K562 (cell line): ENCODE measurements around the gene DNAAF2. TPM values are rescaled to one million over a fixed set of nuclear protein-coding genes. Genes with fewer than 3 reads are reported as not detected.

ENCODE experiments used
- ATF3 ChIP-seq, 2 experiments: fragments of 450-650 bp in 1 of 2; sonication (generic) in 1 of 2; formaldehyde crosslinking in 1 of 2; IDR thresholded peaks in 1 of 2; conservative IDR thresholded peaks in 1 of 2; 2 replicates each; pipeline versions ENCODE4 v1.6.1 to v1.8.1; 2016 to 2023; ENCODE audit warnings: mild to moderate bottlenecking in 2 of 2, moderate library complexity in 2 of 2, inconsistent platforms in 1 of 2, missing genetic modification reagents in 1 of 2
- BDP1 ChIP-seq: IDR thresholded peaks from 3 replicates; pipeline ENCODE4 v1.6.1; 2011; ENCODE audit not compliant: insufficient read length, insufficient read depth
- CBX5 ChIP-seq: IDR thresholded peaks from 2 replicates; pipeline ENCODE4 v1.6.1; 2014; ENCODE audit warnings: low read depth, borderline replicate concordance
- CEBPB ChIP-seq: fragments of 450-650 bp; IDR thresholded peaks from 2 replicates; pipeline ENCODE4 v1.6.1; 2016; ENCODE audit warnings: missing genetic modification characterization, missing compliant biosample characterization
- CTCFL ChIP-seq: IDR thresholded peaks from 2 replicates; pipeline ENCODE4 v1.6.1; 2011; ENCODE audit warnings: borderline replicate concordance, low read depth, mild to moderate bottlenecking, moderate library complexity, low read length; ENCODE audit not compliant: insufficient read depth, poor library complexity, severe bottlenecking
- DPF2 ChIP-seq: fragments of 450-650 bp; IDR thresholded peaks from 2 replicates; pipeline ENCODE4 v1.6.1; 2016
- EGR1 ChIP-seq: fragments of 450-650 bp; conservative IDR thresholded peaks from 2 replicates; pipeline ENCODE4 v1.6.1; 2017; ENCODE audit warnings: mild to moderate bottlenecking
- MGA ChIP-seq: fragments of 450-650 bp; IDR thresholded peaks from 2 replicates; pipeline ENCODE4 v1.6.1; 2016; ENCODE audit warnings: mild to moderate bottlenecking, moderate library complexity
- NCOA4 ChIP-seq: fragments of 450-650 bp; IDR thresholded peaks from 2 replicates; pipeline ENCODE4 v1.6.1; 2018; ENCODE audit warnings: mild to moderate bottlenecking; ENCODE audit not compliant: partially characterized antibody
- RAD21 ChIP-seq, 2 experiments: fragments of 250-450 bp in 1 of 2; fragments of 450-650 bp in 1 of 2; sonication (Bioruptor Pico) in 1 of 2; formaldehyde crosslinking in 1 of 2; IDR thresholded peaks in 1 of 2; conservative IDR thresholded peaks in 1 of 2; 2 replicates each; pipeline versions ENCODE4 v1.4.0 to v1.8.0; 2020 to 2022; ENCODE audit warnings: mild to moderate bottlenecking in 2 of 2, moderate library complexity in 1 of 2
- TGIF2 ChIP-seq: sonication (generic); formaldehyde crosslinking; IDR thresholded peaks from 2 replicates; pipeline ENCODE4 v1.8.1; 2022; ENCODE audit warnings: mild to moderate bottlenecking, missing genetic modification reagents, moderate library complexity
- polyA plus RNA-seq, 8 experiments: library from polyadenylated mRNA; depleted of rRNA in 4 of 8; stranded (reverse) in 5 of 8; unstranded in 3 of 8; fragments of >200 nt; fragmentation: Nextera tagmentation in 2 of 8; fragmentation: Illumina TruSeq in 1 of 8; extraction: Ambion mirVana in 2 of 8; extraction: Trizol in 1 of 8; gene quantifications; 2 replicates each; pipeline versions ENCODE4 v1.2.1 to v1.2.3, GENCODE V29; 2011 to 2014; ENCODE audit warnings: inconsistent platforms in 1 of 8, missing spikeins in 1 of 8
- total RNA-seq, 7 experiments: library from RNA; depleted of rRNA in 6 of 7; stranded (reverse); fragments of >200 nt in 6 of 7; fragmentation: Illumina TruSeq in 2 of 7; extraction: Trizol in 2 of 7; gene quantifications; 2 replicates each; pipeline versions ENCODE4 v1.2.1 to v1.2.3, GENCODE V29; 2011 to 2021; ENCODE audit warnings: low replicate concordance in 1 of 7

DNAAF2 gene
- total and polyA plus RNA-seq, 9 of the 15 experiments (the other 6 are each of a cell fraction or from before 2014, with no cell fraction given): 2.4 to 14.6 (median 11.1) TPM

- TF ChIP-seq EGR1: peak; percentile 24; the same call in 1 of the 2 replicates
- peak; percentile 100 for TF ChIP-seq ATF3 (IDR thresholded peaks at IDR 0.05)
- peak; percentile 100 for TF ChIP-seq ATF3 (CRISPR knock-in tag; conservative IDR thresholded peaks at IDR 0.05)
- no peak for TF ChIP-seq RAD21 (CRISPR knock-in tag; conservative IDR thresholded peaks at IDR 0.05 in 1 of 2, IDR thresholded peaks at IDR 0.05 in 1 of 2)
- TF ChIP-seq CTCFL: no peak
- peak; percentile 41; the same call in 1 of the 2 replicates for TF ChIP-seq DPF2
- TF ChIP-seq CEBPB (tag): no peak
- TF ChIP-seq BDP1: peak; percentile 37
- no peak for TF ChIP-seq NCOA4
- TF ChIP-seq TGIF2 (CRISPR knock-in tag): no peak
- peak; percentile 64 for TF ChIP-seq MGA
- no peak for TF ChIP-seq CBX5
Observed at GRCh38 chr14:49585803-49586672, 49.0 kb downstream of the DNAAF2 start, which contains the start of gene RPS29 (continued).
